A549 (cell line): ENCODE data around the gene SAT2. TPM values are rescaled to one million over a fixed set of nuclear protein-coding genes. Genes with fewer than 3 reads are reported as not detected.
A peak's percentile ranks its signal among the peaks of the same experiment; 100 is the strongest.

Source experiments
- ATAC-seq, 2 experiments: fragments of 200-7000 bp in 1 of 2; fragments of >200 bp in 1 of 2; cut with Nextera tagmentation in 1 of 2; cut with Tn5 transposase in 1 of 2; 3 replicates each; pipeline versions ENCODE4 v1.8.0 to v1.9.1; 2018 to 2020; ENCODE audit warnings: mild to moderate bottlenecking in 1 of 2, moderate library complexity in 1 of 2
- CTCF ChIA-PET: fragments of 300-600 bp; sonication (Branson Sonifier 250); formaldehyde crosslinking; extraction: SDS; loops from one replicate; lab custom pipeline; 2021; ENCODE audit warnings: antibody characterized with exemption, inconsistent platforms; lab: Yijun Ruan, JAX
- POLR2A ChIA-PET: fragments of 350-600 bp; formaldehyde crosslinking; extraction: SDS; loops from one replicate; lab custom pipeline; 2021; ENCODE audit warnings: antibody characterized with exemption, inconsistent platforms; lab: Yijun Ruan, JAX
- DNase-seq, 2 experiments: peaks; one replicate each; pipeline versions ENCODE4 v3.0.0 to v3.0.0-alpha.2; 2011 to 2016; ENCODE audit warnings: low read depth in 1 of 2, low spot score in 1 of 2
- FAIRE-seq: peaks from 2 replicates; lab custom pipeline; 2011; peaks lifted over from hg19 to GRCh38; lab: Jason Lieb, UNC
- H3K27ac ChIP-seq, 2 experiments: fragments of >200 bp; sonication (Bioruptor Twin); formaldehyde crosslinking; 3 replicates each; pipeline ENCODE4 v1.5.1; 2016 to 2017
- H3K4me1 ChIP-seq: fragments of >200 bp; sonication (Bioruptor Twin); formaldehyde crosslinking; 3 replicates; pipeline ENCODE4 v1.6.1; 2016
- H3K4me2 ChIP-seq: fragments of >200 bp; sonication (Bioruptor Twin); formaldehyde crosslinking; 3 replicates; pipeline ENCODE4 v1.6.1; 2016
- H3K4me3 ChIP-seq: fragments of >200 bp; sonication (Bioruptor Twin); formaldehyde crosslinking; 3 replicates; pipeline ENCODE4 v1.5.1; 2016
- H3K9me3 ChIP-seq: fragments of >200 bp; sonication (Bioruptor Twin); formaldehyde crosslinking; 3 replicates; pipeline ENCODE4 v1.6.1; 2016
- ATOH8 ChIP-seq: fragments of 250-450 bp; sonication (Bioruptor Pico); IDR thresholded peaks from 2 replicates; pipeline ENCODE4 v1.5.0; 2020; ENCODE audit warnings: low read depth, mild to moderate bottlenecking, moderate library complexity
- BHLHE40 ChIP-seq: IDR thresholded peaks from 2 replicates; pipeline ENCODE4 v1.6.1; 2012; ENCODE audit warnings: low read depth, low read length, inconsistent platforms
- CBX2 ChIP-seq: fragments of 200-600 bp; sonication (generic); IDR thresholded peaks from 2 replicates; pipeline ENCODE4 v1.6.1; 2016; ENCODE audit warnings: low read depth, mild to moderate bottlenecking, borderline replicate concordance
- CBX8 ChIP-seq: fragments of 200-600 bp; sonication (generic); IDR thresholded peaks from 2 replicates; pipeline ENCODE4 v1.6.1; 2016
- CHD4 ChIP-seq: fragments of 200-600 bp; sonication (generic); IDR thresholded peaks from 2 replicates; pipeline ENCODE4 v1.6.1; 2016; ENCODE audit warnings: antibody characterized with exemption, mild to moderate bottlenecking, borderline replicate concordance
- EHMT2 ChIP-seq: fragments of 200-600 bp; sonication (generic); IDR thresholded peaks from 2 replicates; pipeline ENCODE4 v1.6.1; 2016; ENCODE audit warnings: antibody characterized with exemption, low read depth, mild to moderate bottlenecking, moderate library complexity
- EP300 ChIP-seq, 2 experiments: fragments of >200 bp; sonication (Bioruptor Twin); formaldehyde crosslinking; IDR thresholded peaks; 2 replicates in 1 of 2; 3 replicates in 1 of 2; pipeline ENCODE4 v1.6.1; 2016 to 2017
- FOSL2 ChIP-seq, 2 experiments: fragments of 450-650 bp in 1 of 2; fragments of >200 bp in 1 of 2; sonication (Bioruptor Twin) in 1 of 2; formaldehyde crosslinking; IDR thresholded peaks; 2 replicates each; pipeline versions ENCODE4 v1.5.0 to v1.6.1; 2016 to 2020; ENCODE audit warnings: mild to moderate bottlenecking in 1 of 2, moderate library complexity in 1 of 2
- FOXS1 ChIP-seq: fragments of 250-450 bp; sonication (Bioruptor Pico); IDR thresholded peaks from 2 replicates; pipeline ENCODE4 v1.5.0; 2020; ENCODE audit warnings: mild to moderate bottlenecking, moderate library complexity
- GATA3 ChIP-seq: IDR thresholded peaks from 2 replicates; pipeline ENCODE4 v1.6.1; 2012; ENCODE audit warnings: borderline replicate concordance
- HES2 ChIP-seq: fragments of >200 bp; sonication (Bioruptor Twin); formaldehyde crosslinking; IDR thresholded peaks from 2 replicates; pipeline ENCODE4 v1.6.1; 2016
- HOXA7 ChIP-seq: fragments of 250-450 bp; sonication (Bioruptor Pico); IDR thresholded peaks from 2 replicates; pipeline ENCODE4 v1.5.0; 2020; ENCODE audit warnings: mild to moderate bottlenecking, moderate library complexity
- HOXB13 ChIP-seq: fragments of 250-450 bp; sonication (Bioruptor Pico); IDR thresholded peaks from 2 replicates; pipeline ENCODE4 v1.5.0; 2020; ENCODE audit warnings: low read depth, mild to moderate bottlenecking, moderate library complexity
- KDM5A ChIP-seq: fragments of 200-600 bp; sonication (generic); IDR thresholded peaks from 2 replicates; pipeline ENCODE4 v1.6.1; 2016; ENCODE audit warnings: antibody characterized with exemption, mild to moderate bottlenecking
- MAFK ChIP-seq: fragments of 450-650 bp; IDR thresholded peaks from 2 replicates; pipeline ENCODE4 v1.6.1; 2014; ENCODE audit not compliant: partially characterized antibody
- MAZ ChIP-seq: fragments of 150-350 bp; IDR thresholded peaks from 2 replicates; pipeline ENCODE4 v1.6.1; 2014; ENCODE audit warnings: antibody characterized with exemption, low read depth, low read length, borderline replicate concordance
- NFE2L2 ChIP-seq: fragments of 150-350 bp; conservative IDR thresholded peaks from 2 replicates; pipeline ENCODE4 v1.6.1; 2014; ENCODE audit warnings: low read length
- NPAS2 ChIP-seq: fragments of 250-450 bp; sonication (Bioruptor Pico); IDR thresholded peaks from 2 replicates; pipeline ENCODE4 v1.8.0; 2022; ENCODE audit warnings: mild to moderate bottlenecking, moderate library complexity, borderline replicate concordance
- PBX3 ChIP-seq: IDR thresholded peaks from 2 replicates; pipeline ENCODE4 v1.6.1; 2012
- POLR2A ChIP-seq: IDR thresholded peaks from 2 replicates; pipeline ENCODE4 v1.6.1; 2012; ENCODE audit warnings: mild to moderate bottlenecking, low read length
- POLR2AphosphoS2 ChIP-seq: conservative IDR thresholded peaks from 2 replicates; pipeline ENCODE4 v1.6.1; 2012; ENCODE audit warnings: low read length, improper control_type of control experiment, inconsistent platforms
- RAD21 ChIP-seq, 2 experiments: fragments of >200 bp in 1 of 2; sonication (Bioruptor Twin) in 1 of 2; formaldehyde crosslinking in 1 of 2; IDR thresholded peaks in 1 of 2; conservative IDR thresholded peaks in 1 of 2; 2 replicates in 1 of 2; 3 replicates in 1 of 2; pipeline ENCODE4 v1.6.1; 2012 to 2018; ENCODE audit warnings: inconsistent platforms in 1 of 2
- RARB ChIP-seq: fragments of 250-450 bp; sonication (Bioruptor Pico); IDR thresholded peaks from 2 replicates; pipeline ENCODE4 v1.8.0; 2021; ENCODE audit warnings: mild to moderate bottlenecking, moderate library complexity
- RCOR1 ChIP-seq: fragments of 150-350 bp; IDR thresholded peaks from 2 replicates; pipeline ENCODE4 v1.6.1; 2014; ENCODE audit warnings: antibody characterized with exemption, low read length, low read depth
- RFX5 ChIP-seq: fragments of 450-650 bp; IDR thresholded peaks from 2 replicates; pipeline ENCODE4 v1.7.1; 2014; ENCODE audit warnings: antibody characterized with exemption, mild to moderate bottlenecking, moderate library complexity
- RNF2 ChIP-seq: fragments of 200-600 bp; sonication (generic); IDR thresholded peaks from 2 replicates; pipeline ENCODE4 v1.6.1; 2016; ENCODE audit warnings: low read depth, mild to moderate bottlenecking, antibody characterized with exemption, moderate library complexity, borderline replicate concordance
- SMC3 ChIP-seq: fragments of >200 bp; sonication (Bioruptor Twin); formaldehyde crosslinking; IDR thresholded peaks from 3 replicates; pipeline ENCODE4 v1.6.1; 2018; ENCODE audit warnings: inconsistent platforms
- USF2 ChIP-seq: fragments of 450-650 bp; IDR thresholded peaks from 2 replicates; pipeline ENCODE4 v1.6.1; 2014; ENCODE audit warnings: antibody characterized with exemption
- ZC3H11A ChIP-seq: fragments of 450-650 bp; IDR thresholded peaks from 2 replicates; pipeline ENCODE4 v1.6.1; 2014; ENCODE audit warnings: antibody characterized with exemption, mild to moderate bottlenecking
- ZNF302 ChIP-seq: fragments of 250-450 bp; sonication (Bioruptor Pico); IDR thresholded peaks from 2 replicates; pipeline ENCODE4 v1.9.0; 2021; ENCODE audit warnings: inconsistent platforms, mild to moderate bottlenecking, moderate library complexity
- WGBS: methylation state at CpG from one replicate; pipeline ENCODE4 v1.1.6; 2017; ENCODE audit errors: missing lambda C conversion rate; 5-methylcytosine and 5-hydroxymethylcytosine counted together
- polyA plus RNA-seq, 4 experiments: library from polyadenylated mRNA; depleted of rRNA in 3 of 4; stranded (reverse); fragments of >200 nt; fragmentation: RNase III in 1 of 4; extraction: RNeasy Plus Mini Kit Qiagen cat#74134 plus additional on column Dnase treatment in 1 of 4; gene quantifications; 2 replicates in 3 of 4; 3 replicates in 1 of 4; pipeline ENCODE4 v1.2.3, GENCODE V29; 2011 to 2017
- TF ChIP-seq, protein P1 (sequence below): fragments of >200 bp; sonication (Bioruptor Twin); formaldehyde crosslinking; IDR thresholded peaks from 3 replicates; pipeline ENCODE4 v1.5.1; 2016
- TF ChIP-seq, protein P2 (sequence below): fragments of 200-600 bp; sonication (generic); IDR thresholded peaks from 2 replicates; pipeline ENCODE4 v1.6.1; 2016; ENCODE audit warnings: antibody characterized with exemption, mild to moderate bottlenecking, moderate library complexity

SAT2 gene
- polyA plus RNA-seq, 2 of the 4 experiments (the other 2 are of a cell fraction), result 38.1 to 76.3 TPM

GRCh38 chr17:7636163-7636562, 8.5 kb upstream of the SAT2 start (continued):
- TF ChIP-seq CBX2 (no peak), CBX8 (no peak), MAFK (no peak), HES2 (no peak), KDM5A (no peak), BHLHE40 (no peak), SMC3 (no peak), RCOR1 (no peak)

- H3K27ac ChIP-seq, result no peak overlapping the region
- peak overlapping the region; percentile 23; the same call in 1 of the 3 replicates for H3K4me2 ChIP-seq
- no peaks in the 10 kb centered on the region for H3K9me3 ChIP-seq
- H3K4me3 ChIP-seq, result no peak overlapping the region
- no peaks in the 10 kb centered on the region for H3K4me1 ChIP-seq
- ChIA-PET POLR2A (interaction anchor here (4.3 kb wide), 1 partner anchor 53 kb away, joined by 52 read pairs; the partner anchor contains the start of genes TP53 and WRAP53), CTCF (interaction anchor here (0.7 to 8.2 kb wide), 20 partner anchors 8 to 460 kb away, joined by 3 to 191 read pairs (median 5); partner anchors contain the start of genes ATP1B2, DNAH2, EFNB3 and FXR2)
- ATAC-seq, result peak; percentile 63 to 83
- TF ChIP-seq GATA3 (no peak), POLR2A (no peak), CBX8 (no peak), RNF2 (no peak), BHLHE40 (no peak), PBX3 (no peak), CHD4 (no peak), POLR2AphosphoS2 (no peak), EP300 (IDR thresholded peaks at IDR 0.05) (no peak), NFE2L2 (no peak), FOSL2 (IDR thresholded peaks at IDR 0.05) (no peak), FOSL2 (CRISPR knock-in tag; IDR thresholded peaks at IDR 0.05) (no peak), EHMT2 (no peak), MAZ (no peak), NPAS2 (CRISPR knock-in tag) (no peak), RAD21 (conservative IDR thresholded peaks at IDR 0.05 in 1 of 2, IDR thresholded peaks at IDR 0.05 in 1 of 2) (peak; percentile 61 to 82), RARB (CRISPR knock-in tag) (no peak), ATOH8 (CRISPR knock-in tag) (no peak), RFX5 (no peak), ZC3H11A (no peak), HOXB13 (CRISPR knock-in tag) (no peak), HOXA7 (no peak), FOXS1 (CRISPR knock-in tag) (no peak), SMC3 (peak; percentile 54), USF2 (no peak), ZNF302 (CRISPR knock-in tag) (no peak)
- TF ChIP-seq, protein P1, sequence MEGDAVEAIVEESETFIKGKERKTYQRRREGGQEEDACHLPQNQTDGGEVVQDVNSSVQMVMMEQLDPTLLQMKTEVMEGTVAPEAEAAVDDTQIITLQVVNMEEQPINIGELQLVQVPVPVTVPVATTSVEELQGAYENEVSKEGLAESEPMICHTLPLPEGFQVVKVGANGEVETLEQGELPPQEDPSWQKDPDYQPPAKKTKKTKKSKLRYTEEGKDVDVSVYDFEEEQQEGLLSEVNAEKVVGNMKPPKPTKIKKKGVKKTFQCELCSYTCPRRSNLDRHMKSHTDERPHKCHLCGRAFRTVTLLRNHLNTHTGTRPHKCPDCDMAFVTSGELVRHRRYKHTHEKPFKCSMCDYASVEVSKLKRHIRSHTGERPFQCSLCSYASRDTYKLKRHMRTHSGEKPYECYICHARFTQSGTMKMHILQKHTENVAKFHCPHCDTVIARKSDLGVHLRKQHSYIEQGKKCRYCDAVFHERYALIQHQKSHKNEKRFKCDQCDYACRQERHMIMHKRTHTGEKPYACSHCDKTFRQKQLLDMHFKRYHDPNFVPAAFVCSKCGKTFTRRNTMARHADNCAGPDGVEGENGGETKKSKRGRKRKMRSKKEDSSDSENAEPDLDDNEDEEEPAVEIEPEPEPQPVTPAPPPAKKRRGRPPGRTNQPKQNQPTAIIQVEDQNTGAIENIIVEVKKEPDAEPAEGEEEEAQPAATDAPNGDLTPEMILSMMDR, result peak; percentile 50
- TF ChIP-seq, protein P2, sequence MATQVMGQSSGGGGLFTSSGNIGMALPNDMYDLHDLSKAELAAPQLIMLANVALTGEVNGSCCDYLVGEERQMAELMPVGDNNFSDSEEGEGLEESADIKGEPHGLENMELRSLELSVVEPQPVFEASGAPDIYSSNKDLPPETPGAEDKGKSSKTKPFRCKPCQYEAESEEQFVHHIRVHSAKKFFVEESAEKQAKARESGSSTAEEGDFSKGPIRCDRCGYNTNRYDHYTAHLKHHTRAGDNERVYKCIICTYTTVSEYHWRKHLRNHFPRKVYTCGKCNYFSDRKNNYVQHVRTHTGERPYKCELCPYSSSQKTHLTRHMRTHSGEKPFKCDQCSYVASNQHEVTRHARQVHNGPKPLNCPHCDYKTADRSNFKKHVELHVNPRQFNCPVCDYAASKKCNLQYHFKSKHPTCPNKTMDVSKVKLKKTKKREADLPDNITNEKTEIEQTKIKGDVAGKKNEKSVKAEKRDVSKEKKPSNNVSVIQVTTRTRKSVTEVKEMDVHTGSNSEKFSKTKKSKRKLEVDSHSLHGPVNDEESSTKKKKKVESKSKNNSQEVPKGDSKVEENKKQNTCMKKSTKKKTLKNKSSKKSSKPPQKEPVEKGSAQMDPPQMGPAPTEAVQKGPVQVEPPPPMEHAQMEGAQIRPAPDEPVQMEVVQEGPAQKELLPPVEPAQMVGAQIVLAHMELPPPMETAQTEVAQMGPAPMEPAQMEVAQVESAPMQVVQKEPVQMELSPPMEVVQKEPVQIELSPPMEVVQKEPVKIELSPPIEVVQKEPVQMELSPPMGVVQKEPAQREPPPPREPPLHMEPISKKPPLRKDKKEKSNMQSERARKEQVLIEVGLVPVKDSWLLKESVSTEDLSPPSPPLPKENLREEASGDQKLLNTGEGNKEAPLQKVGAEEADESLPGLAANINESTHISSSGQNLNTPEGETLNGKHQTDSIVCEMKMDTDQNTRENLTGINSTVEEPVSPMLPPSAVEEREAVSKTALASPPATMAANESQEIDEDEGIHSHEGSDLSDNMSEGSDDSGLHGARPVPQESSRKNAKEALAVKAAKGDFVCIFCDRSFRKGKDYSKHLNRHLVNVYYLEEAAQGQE, result no peak
- WGBS, result 31% methylated on average over 5 of the region's 5 CpGs
- no peak for FAIRE-seq
- peak; percentile 71 to 87 for DNase-seq
Observed at GRCh38 chr17:7634384-7634783, 6.8 kb upstream of the SAT2 start.
